CD4-positive, alpha-beta T cell treated with Interleukin-21 for 1 hour (primary cell): ENCODE measurements around the gene LEO1.
"Not testable (repeated sequence)": the region's sequence is repeated elsewhere in the genome, so short reads cannot be mapped to it uniquely, and the experiment has no call there.

Experiments
- DNase-seq: peaks from one replicate; pipeline ENCODE4 v3.0.0-alpha.2; 2020

Gene LEO1

DNA sequence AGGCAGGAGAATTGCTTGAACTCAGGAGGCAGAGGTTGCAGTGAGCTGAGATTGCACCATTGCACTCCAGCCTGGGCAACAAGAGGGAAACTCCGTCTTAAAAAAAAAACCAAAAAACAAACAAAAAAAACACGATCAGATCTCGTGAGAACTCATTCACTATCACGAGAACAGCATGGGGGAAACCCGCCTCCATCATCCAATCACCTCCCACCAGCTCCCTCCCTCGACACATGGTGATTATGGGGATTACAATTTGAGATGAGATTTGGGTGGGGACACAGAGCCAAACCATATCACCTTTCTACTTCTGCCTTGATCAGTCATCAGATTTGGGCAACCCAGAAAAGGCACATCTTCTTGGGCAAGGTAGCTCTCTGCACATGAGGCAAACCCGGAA, 31.5 kb upstream of the LEO1 start:
- DNase-seq: not testable (repeated sequence)

- DNase-seq: no peak
Observed at GRCh38 chr15:52002351-52002750, 30.8 kb upstream of the LEO1 start.

- DNase-seq: no peak
Observed at GRCh38 chr15:51992953-51993352, 21.4 kb upstream of the LEO1 start.

- DNase-seq: no peak
Observed at GRCh38 chr15:51991141-51991540, 19.6 kb upstream of the LEO1 start.

DNA sequence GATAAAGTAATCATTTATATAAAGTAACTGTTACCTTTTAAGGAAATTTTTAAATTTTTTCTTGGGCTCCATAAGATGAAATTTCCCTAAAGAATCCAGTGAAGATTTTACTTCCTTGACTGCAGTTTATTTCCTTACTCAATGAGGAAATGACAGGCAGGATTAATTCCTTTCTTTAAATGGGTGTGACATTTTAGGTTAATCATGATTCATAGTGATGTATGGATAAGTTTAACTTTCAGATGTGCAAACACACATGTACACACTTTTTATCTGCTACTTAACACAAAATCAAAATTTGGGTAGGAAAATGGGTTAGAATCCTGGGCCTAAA, 11.2 kb upstream of the LEO1 start:
- DNase-seq: no peak

DNA sequence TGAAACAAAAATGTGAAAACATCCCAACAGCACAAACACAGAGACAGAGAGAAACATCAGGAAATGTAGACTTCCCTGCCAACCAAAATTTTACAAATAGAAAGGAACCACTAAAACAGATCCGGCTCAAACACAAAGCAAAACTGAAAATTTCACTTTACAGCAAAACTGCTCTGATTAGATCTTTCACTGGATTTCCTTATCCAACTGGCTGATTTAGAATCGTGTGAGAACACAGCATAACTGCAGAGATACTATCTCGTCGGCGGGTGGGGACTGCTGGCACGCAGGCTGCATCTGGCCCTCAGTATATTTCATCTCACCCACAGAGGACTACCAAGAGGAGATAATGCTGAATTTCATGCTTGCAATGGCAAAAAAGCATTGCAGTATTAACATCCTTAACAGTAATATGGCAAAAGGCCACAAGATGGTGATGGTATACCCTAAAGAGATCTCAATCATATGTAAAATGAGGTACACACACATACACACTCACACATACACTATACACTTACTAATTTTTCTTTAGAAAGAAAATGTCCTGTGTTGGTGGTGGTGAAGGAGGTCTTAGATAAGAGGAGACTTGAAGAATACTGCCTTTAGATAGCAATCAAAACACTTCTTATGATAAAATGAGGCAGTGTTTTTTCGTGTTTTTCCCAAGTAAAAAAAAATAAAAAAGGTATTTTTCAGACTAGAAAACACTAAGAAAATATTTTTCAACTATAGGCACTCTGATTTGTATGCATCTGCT, 10.6 kb upstream of the LEO1 start:
- DNase-seq: peak; percentile 78

DNA sequence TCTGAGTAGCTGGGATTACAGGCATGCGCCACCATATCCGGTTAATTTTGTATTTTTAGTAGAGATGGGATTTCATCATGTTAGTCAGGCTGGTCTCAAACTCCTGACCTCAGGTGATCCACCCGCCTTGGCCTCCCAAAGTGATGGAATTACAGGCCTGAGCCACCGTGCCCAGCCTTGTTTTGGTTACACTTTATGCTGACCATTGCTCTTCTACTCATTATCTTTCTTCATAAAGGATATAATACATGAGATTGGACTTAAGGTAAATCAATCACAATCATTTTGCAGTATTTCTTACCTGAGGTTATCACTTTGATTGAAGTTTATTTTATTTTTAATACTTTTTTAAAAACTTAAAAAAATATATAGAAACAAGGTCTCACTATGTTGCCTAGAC, 2.2 kb upstream of the LEO1 start:
- no peak for DNase-seq

GRCh38 chr15:51973220-51973619, 1.6 kb upstream of the LEO1 start:
- no peak for DNase-seq

- no peak for DNase-seq
Observed at GRCh38 chr15:51971032-51971374, 575 bp downstream of the LEO1 start.

- DNase-seq: no peak
Observed at GRCh38 chr15:51970132-51970817, 1.3 kb downstream of the LEO1 start.

GRCh38 chr15:51969728-51970127, 1.9 kb downstream of the LEO1 start:
- peak; percentile 6 for DNase-seq

- no peak for DNase-seq
Observed at GRCh38 chr15:51967583-51967982, 4.0 kb downstream of the LEO1 start.

GRCh38 chr15:51966192-51966591, 5.4 kb downstream of the LEO1 start:
- DNase-seq: no peak

GRCh38 chr15:51965691-51966090, 5.9 kb downstream of the LEO1 start:
- DNase-seq: no peak

GRCh38 chr15:51955504-51955903, 16.1 kb downstream of the LEO1 start:
- no peak for DNase-seq

GRCh38 chr15:51952805-51953204, 18.8 kb downstream of the LEO1 start:
- no peak for DNase-seq

GRCh38 chr15:51947124-51947523, 24.5 kb downstream of the LEO1 start:
- no peak for DNase-seq

GRCh38 chr15:51939216-51939615, 32.4 kb downstream of the LEO1 start:
- no peak for DNase-seq

DNA sequence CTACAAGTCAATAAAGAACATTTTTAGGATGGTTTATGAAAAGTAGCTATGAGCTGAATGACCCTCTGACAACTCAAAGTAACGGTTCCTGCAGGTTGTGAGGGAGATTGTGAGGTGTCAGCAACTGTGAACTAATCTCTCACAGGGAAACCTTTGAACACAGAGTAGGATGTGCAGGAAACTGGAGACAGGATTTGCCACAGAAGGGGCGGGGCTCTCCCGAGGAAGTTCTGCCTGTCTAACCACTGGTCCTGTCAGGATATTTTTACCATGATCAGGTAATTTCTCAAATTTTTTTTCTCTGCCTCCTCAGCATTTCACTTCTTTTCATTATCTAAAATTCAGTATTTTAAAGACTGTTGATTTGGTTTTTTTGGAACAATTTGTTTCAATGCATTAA, 33.3 kb downstream of the LEO1 start:
- DNase-seq: no peak

GRCh38 chr15:51936105-51936478, 35.5 kb downstream of the LEO1 start:
- DNase-seq: no peak

GRCh38 chr15:51935466-51936104, 36.0 kb downstream of the LEO1 start:
- DNase-seq: no peak

DNA sequence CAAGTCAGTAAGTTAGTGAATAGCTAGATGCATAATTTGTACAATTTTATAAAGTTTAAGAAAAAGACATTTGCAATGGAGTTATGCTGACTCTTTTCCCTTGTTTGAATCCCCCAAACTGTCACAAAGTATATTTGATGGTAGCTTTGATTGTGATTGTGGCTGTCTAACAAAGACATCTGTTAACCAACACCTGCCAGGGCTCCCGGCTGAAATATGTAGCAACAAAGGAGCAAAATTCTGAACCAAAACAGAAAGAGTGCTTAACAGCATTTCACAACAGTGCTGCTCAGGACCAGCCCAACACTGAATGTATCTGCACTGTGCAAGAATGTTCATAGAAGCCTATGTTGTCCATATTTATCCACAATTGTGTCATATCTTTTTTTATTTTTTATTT, 39.4 kb downstream of the LEO1 start:
- DNase-seq: no peak

DNA sequence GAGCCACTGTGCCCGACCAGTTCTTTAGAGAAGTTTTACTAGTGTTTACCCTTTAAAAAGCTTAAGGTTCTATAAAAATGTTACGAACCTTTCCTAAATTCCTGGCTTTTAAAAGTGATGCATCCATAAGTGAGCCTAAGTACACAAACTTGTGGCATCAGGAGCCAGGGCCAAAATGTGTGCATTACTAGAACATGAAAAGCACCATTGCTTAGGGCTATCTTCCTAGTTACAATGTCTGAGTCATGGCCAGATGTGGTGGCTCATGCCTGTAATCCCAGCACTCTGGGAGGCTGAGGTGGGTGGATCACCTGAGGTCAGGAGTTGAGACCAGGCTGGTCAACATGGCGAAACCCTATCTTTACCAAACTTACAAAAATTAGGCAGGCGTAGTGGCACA, 39.9 kb downstream of the LEO1 start:
- no peak for DNase-seq

- DNase-seq: no peak
Observed at GRCh38 chr15:51931016-51931415, 40.6 kb downstream of the LEO1 start.

DNA sequence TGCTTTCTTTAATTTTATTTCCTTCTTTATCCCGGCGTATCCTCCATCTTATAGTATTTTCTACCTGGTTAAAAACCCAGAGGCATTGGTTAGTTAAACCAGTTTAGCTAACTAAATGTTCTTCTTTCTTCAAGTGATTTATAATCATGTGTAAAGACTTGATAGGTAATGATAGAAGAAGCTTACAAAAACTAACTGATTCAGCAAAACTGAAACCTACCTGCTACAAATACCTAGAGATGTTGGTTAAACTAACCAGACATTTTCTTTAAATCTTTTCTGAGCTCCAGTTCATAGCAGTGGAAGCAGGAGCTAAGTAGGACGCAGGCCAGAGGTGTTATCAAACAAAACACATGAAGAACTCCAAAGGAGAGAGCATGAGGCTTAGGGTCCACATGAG, 44.8 kb downstream of the LEO1 start:
- no peak for DNase-seq
